ENCODE results near the gene RNF2.

DNA sequence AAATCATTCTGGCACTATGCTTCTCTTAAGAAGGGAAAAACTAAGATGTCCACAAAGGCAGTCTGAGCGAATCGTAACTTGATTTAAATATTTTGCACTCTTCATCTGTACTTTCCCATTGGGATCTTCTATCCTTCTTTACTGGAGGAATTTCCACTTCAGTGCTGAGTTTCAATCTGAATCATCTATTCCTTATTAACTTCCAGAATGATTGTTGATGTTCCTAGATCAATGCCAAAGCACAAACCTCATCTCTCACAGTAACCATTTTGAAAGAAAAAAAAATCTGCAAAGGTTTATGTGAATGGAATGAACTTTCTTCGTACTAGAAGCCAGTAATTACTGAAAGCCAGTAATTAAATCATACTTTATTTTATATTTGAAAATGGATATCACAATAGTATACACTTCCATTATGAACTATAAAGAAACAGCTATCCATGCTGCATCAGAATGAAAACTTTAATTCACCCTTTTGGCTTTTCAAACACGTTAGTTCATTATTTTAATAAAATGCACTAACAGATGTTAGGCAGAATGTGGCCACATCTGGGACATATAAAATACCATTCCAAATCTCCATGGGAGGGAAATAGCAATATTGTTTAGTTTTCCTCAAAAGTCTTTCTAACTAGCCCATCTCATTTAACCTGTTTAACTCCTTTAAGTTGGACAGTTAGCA lies 5.5 kb upstream of the RNF2 start:
- TF ChIP-seq, protein P1, sequence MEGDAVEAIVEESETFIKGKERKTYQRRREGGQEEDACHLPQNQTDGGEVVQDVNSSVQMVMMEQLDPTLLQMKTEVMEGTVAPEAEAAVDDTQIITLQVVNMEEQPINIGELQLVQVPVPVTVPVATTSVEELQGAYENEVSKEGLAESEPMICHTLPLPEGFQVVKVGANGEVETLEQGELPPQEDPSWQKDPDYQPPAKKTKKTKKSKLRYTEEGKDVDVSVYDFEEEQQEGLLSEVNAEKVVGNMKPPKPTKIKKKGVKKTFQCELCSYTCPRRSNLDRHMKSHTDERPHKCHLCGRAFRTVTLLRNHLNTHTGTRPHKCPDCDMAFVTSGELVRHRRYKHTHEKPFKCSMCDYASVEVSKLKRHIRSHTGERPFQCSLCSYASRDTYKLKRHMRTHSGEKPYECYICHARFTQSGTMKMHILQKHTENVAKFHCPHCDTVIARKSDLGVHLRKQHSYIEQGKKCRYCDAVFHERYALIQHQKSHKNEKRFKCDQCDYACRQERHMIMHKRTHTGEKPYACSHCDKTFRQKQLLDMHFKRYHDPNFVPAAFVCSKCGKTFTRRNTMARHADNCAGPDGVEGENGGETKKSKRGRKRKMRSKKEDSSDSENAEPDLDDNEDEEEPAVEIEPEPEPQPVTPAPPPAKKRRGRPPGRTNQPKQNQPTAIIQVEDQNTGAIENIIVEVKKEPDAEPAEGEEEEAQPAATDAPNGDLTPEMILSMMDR (IDR thresholded peaks at IDR 0.05; ENCODE audit: insufficient read depth, low read length): no peak
- TF ChIP-seq POLR2AphosphoS5 (IDR thresholded peaks at IDR 0.05; ENCODE audit: low read depth): no peak
- TF ChIP-seq GABPA (IDR thresholded peaks at IDR 0.05; ENCODE audit: low read depth): no peak
